K562 (cell line): Measurements from ENCODE around the gene MRPS5.

Experiments
- CBX1 ChIP-seq: sonication (generic); IDR thresholded peaks from 2 replicates; pipeline ENCODE4 v1.6.1; 2016; ENCODE audit warnings: antibody characterized with exemption, low read depth, mild to moderate bottlenecking
- L3MBTL2 ChIP-seq: fragments of 450-650 bp; IDR thresholded peaks from 2 replicates; pipeline ENCODE4 v1.6.1; 2016; ENCODE audit warnings: mild to moderate bottlenecking, moderate library complexity
- NR2C2 ChIP-seq, 2 experiments: fragments of 200-800 bp in 1 of 2; sonication (Bioruptor generic) in 1 of 2; sonication (generic) in 1 of 2; formaldehyde crosslinking in 1 of 2; IDR thresholded peaks; 2 replicates each; pipeline versions ENCODE4 v1.6.1 to v1.8.0; 2016 to 2022; ENCODE audit warnings: mild to moderate bottlenecking in 1 of 2, missing compliant biosample characterization in 1 of 2, missing genetic modification characterization in 1 of 2, missing genetic modification reagents in 1 of 2
- SMC3 ChIP-seq: conservative IDR thresholded peaks from 2 replicates; pipeline ENCODE4 v1.6.1; 2011; ENCODE audit warnings: low read depth, low read length, improper control_type of control experiment; ENCODE audit not compliant: insufficient read depth
- SRF ChIP-seq, 2 experiments: fragments of 250-450, 450-650 bp in 1 of 2; sonication (Bioruptor Pico) in 1 of 2; sonication (generic) in 1 of 2; formaldehyde crosslinking; IDR thresholded peaks; 2 replicates each; pipeline versions ENCODE4 v1.5.0 to v1.5.1; 2020 to 2022; ENCODE audit warnings: mild to moderate bottlenecking in 1 of 2, missing genetic modification reagents in 1 of 2
- ZNF766 ChIP-seq: fragments of 200-800 bp; sonication (Bioruptor generic); conservative IDR thresholded peaks from 2 replicates; pipeline ENCODE4 v1.6.1; 2016; ENCODE audit warnings: missing genetic modification characterization, missing compliant biosample characterization
- ZNF77 ChIP-seq: fragments of 250-450 bp; sonication (Bioruptor Pico); IDR thresholded peaks from 2 replicates; pipeline ENCODE4 v1.5.0; 2020
- TF ChIP-seq, protein P1 (sequence below): fragments of 450-650 bp; IDR thresholded peaks from 2 replicates; pipeline ENCODE4 v1.6.1; 2016; ENCODE audit warnings: mild to moderate bottlenecking
- TF ChIP-seq, protein P2 (sequence below), 3 experiments: IDR thresholded peaks in 2 of 3; conservative IDR thresholded peaks in 1 of 3; 2 replicates each; pipeline ENCODE4 v1.5.1; 2011 to 2012; ENCODE audit warnings: low read length in 3 of 3, mild to moderate bottlenecking in 3 of 3, control low read depth in 2 of 3, improper control_type of control experiment in 1 of 3, inconsistent platforms in 1 of 3, low read depth in 1 of 3, mixed read lengths in 1 of 3, moderate library complexity in 1 of 3; ENCODE audit not compliant: insufficient read depth in 2 of 3

DNA sequence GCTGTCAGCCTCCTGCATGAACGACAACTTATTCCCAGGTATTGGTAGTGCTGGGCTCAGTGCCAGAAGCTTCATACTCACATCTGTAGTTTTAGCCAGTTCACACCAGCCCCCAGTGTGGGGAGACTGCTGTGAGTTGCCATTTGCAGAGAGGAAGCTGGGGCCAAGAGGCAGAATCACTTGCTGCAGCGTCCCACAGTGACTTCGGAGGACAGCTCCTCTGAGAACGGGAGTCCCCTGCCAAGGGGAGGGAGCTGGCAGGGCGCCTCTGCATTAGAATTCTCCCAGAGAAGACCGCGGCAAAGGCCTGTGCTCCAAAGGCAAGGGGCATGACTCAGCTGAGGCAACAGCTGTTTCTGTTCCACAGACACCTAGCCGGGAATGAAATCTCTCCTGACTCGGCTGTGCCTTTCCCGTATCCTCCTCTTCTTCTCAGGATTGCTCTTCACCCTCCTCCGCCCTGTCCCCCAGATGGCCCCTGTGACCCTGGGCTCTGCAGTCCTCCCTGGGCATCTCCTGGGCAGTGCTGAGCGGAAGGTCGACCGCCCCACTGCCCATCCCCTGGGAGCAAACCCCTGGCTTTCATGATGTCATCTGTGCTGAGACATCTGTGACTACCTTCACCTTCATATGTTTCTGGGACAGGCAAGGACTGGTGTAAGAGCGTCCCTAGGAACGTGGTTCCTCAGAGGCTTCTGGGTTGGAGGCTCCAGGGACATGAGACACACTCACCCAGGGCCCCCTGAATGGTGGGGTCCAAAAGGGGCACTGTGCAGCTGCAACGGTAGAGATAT, 78.1 kb downstream of the MRPS5 start:
- TF ChIP-seq NR2C2 (CRISPR knock-in tag; IDR thresholded peaks at IDR 0.05) (no peak), NR2C2 (tag; IDR thresholded peaks at IDR 0.05) (no peak), CBX1 (no peak), ZNF766 (no peak), L3MBTL2 (no peak), SMC3 (no peak), SRF (CRISPR knock-in tag; IDR thresholded peaks at IDR 0.05) (no peak), ZNF77 (CRISPR knock-in tag) (no peak)
- TF ChIP-seq, protein P1, sequence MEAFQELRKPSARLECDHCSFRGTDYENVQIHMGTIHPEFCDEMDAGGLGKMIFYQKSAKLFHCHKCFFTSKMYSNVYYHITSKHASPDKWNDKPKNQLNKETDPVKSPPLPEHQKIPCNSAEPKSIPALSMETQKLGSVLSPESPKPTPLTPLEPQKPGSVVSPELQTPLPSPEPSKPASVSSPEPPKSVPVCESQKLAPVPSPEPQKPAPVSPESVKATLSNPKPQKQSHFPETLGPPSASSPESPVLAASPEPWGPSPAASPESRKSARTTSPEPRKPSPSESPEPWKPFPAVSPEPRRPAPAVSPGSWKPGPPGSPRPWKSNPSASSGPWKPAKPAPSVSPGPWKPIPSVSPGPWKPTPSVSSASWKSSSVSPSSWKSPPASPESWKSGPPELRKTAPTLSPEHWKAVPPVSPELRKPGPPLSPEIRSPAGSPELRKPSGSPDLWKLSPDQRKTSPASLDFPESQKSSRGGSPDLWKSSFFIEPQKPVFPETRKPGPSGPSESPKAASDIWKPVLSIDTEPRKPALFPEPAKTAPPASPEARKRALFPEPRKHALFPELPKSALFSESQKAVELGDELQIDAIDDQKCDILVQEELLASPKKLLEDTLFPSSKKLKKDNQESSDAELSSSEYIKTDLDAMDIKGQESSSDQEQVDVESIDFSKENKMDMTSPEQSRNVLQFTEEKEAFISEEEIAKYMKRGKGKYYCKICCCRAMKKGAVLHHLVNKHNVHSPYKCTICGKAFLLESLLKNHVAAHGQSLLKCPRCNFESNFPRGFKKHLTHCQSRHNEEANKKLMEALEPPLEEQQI, result no peak
- TF ChIP-seq, protein P2, sequence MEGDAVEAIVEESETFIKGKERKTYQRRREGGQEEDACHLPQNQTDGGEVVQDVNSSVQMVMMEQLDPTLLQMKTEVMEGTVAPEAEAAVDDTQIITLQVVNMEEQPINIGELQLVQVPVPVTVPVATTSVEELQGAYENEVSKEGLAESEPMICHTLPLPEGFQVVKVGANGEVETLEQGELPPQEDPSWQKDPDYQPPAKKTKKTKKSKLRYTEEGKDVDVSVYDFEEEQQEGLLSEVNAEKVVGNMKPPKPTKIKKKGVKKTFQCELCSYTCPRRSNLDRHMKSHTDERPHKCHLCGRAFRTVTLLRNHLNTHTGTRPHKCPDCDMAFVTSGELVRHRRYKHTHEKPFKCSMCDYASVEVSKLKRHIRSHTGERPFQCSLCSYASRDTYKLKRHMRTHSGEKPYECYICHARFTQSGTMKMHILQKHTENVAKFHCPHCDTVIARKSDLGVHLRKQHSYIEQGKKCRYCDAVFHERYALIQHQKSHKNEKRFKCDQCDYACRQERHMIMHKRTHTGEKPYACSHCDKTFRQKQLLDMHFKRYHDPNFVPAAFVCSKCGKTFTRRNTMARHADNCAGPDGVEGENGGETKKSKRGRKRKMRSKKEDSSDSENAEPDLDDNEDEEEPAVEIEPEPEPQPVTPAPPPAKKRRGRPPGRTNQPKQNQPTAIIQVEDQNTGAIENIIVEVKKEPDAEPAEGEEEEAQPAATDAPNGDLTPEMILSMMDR (IDR thresholded peaks at IDR 0.05 in 2 of 3, conservative IDR thresholded peaks at IDR 0.05 in 1 of 3; ENCODE audit: insufficient read depth in 2 of 3, low read depth in 1 of 3, low read length in 3 of 3), result no peak
